ENCODE data around the gene GPHA2. TPM values are rescaled to one million over a fixed set of nuclear protein-coding genes. Genes with fewer than 3 reads are reported as not detected.

Gene GPHA2
- total RNA-seq, 4 donors from 2014 or later: not detected

- WGBS: 90% methylated on average over 8 of the region's 8 CpGs
- Histone ChIP-seq H3K9me3 (no peaks in the 10 kb centered on the region), H3K36me3 (no peaks in the 10 kb centered on the region), H3K4me1 (peaks cover 8 to 14% (median 13%) of the 10 kb centered on the region in 4 donors), H3K27me3 (peaks cover 0 to under 1% (median 0%) of the 10 kb centered on the region in 4 donors), H3K4me3 (no peak overlapping the region), H3K27ac (replicated peaks in 1 of 4) (no peak overlapping the region)
- intact Hi-C loops (cut with DNase I): no loop called here
- DNase-seq (ENCODE audit: extremely low spot score): no peak
- TF ChIP-seq POLR2A (IDR thresholded peaks at IDR 0.05; ENCODE audit: low read depth) (no peak), CTCF (IDR thresholded peaks at IDR 0.05) (no peak), POLR2AphosphoS5 (IDR thresholded peaks at IDR 0.05) (no peak), EP300 (IDR thresholded peaks at IDR 0.05) (no peak)
These were observed 35.0 kb upstream of the GPHA2 start for GRCh38 chr11:64970731-64971151.

DNA sequence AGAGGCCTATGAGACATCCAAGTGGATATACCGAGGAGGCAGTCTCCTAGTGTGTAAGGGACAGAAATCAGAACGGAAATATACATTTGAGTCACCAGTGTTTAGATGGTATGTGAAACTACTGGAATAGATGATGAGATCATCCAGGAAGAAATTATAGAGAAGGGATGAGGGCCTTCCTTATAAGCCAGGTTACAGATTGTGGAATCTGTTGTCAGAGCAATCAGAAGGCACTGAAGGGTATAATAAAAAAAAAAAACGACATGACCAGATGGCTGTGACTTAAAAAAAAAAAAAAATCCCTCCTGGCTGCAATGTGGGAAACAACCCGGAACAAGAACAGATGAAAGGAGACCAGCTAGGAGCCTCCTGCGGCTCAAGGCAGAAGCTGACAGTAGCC lies 33.5 kb upstream of the GPHA2 start:
- peaks cover 8 to 14% (median 13%) of the 10 kb centered on the region in 4 donors for H3K4me1 ChIP-seq

GRCh38 chr11:64967375-64967774 lies 31.7 kb upstream of the GPHA2 start:
- Histone ChIP-seq H3K27ac (replicated peaks in 1 of 4) (no peak overlapping the region), H3K27me3 (no peaks in the 10 kb centered on the region), H3K9me3 (no peaks in the 10 kb centered on the region), H3K4me3 (no peak overlapping the region), H3K4me1 (peaks cover 7 to 12% (median 11%) of the 10 kb centered on the region in 4 donors), H3K36me3 (no peaks in the 10 kb centered on the region)
- intact Hi-C loops (cut with DNase I): no loop called here
- TF ChIP-seq EP300 (IDR thresholded peaks at IDR 0.05): no peak
- WGBS: 81% methylated on average over 3 of the region's 3 CpGs
- no peak for DNase-seq (ENCODE audit: extremely low spot score)

More for the DNA sequence above, 33.5 kb upstream of the GPHA2 start:
- Histone ChIP-seq H3K4me3 (no peak overlapping the region), H3K27me3 (no peaks in the 10 kb centered on the region), H3K9me3 (no peaks in the 10 kb centered on the region), H3K36me3 (no peaks in the 10 kb centered on the region), H3K27ac (replicated peaks in 1 of 4) (no peak overlapping the region)
- intact Hi-C loops (cut with DNase I): no loop called here
- no peak for DNase-seq (ENCODE audit: extremely low spot score)
- TF ChIP-seq EP300 (IDR thresholded peaks at IDR 0.05) (no peak), POLR2A (IDR thresholded peaks at IDR 0.05; ENCODE audit: low read depth) (no peak), CTCF (IDR thresholded peaks at IDR 0.05) (no peak), POLR2AphosphoS5 (IDR thresholded peaks at IDR 0.05) (no peak)
- WGBS: 51% methylated on average over 5 of the region's 5 CpGs

DNA sequence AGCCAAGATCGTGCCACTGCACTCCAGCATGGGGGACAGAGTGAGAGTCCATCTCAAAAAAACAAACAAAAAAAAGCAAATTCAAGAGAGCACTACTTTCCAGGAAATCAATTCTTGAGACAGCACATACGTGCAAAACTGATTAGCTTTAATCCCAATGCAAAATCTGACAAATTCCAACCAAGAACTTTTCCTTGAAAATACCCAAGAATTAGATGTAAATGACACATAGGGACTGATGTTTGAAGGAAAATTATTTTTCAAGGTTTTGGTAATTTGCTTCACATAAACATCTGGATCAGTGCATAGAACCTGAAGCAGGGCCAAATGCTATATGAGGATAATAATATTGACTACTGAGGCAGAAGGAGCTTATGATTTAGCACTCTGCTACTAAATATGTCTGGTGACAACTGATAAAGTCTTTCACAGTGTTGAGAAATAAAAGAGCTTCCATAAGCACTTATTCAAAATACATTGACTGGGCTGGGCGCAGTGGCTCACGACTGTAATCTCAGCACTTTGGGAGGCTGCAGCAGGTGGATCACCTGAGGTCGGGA lies 27.5 kb upstream of the GPHA2 start:
- peaks cover 0 to under 1% (median 0%) of the 10 kb centered on the region in 4 donors for H3K27me3 ChIP-seq
- no peaks in the 10 kb centered on the region for H3K36me3 ChIP-seq
- no peaks in the 10 kb centered on the region for H3K4me1 ChIP-seq
- no peak for TF ChIP-seq EP300 (IDR thresholded peaks at IDR 0.05)
- TF ChIP-seq POLR2A (IDR thresholded peaks at IDR 0.05; ENCODE audit: low read depth): no peak
- TF ChIP-seq POLR2AphosphoS5 (IDR thresholded peaks at IDR 0.05): no peak
- no peak for TF ChIP-seq CTCF (IDR thresholded peaks at IDR 0.05)
- no peaks in the 10 kb centered on the region for H3K9me3 ChIP-seq
- no peak for DNase-seq (ENCODE audit: extremely low spot score)
- 80% methylated on average over 5 of the region's 5 CpGs for WGBS
- no peak overlapping the region for H3K4me3 ChIP-seq
- no peak overlapping the region for H3K27ac ChIP-seq (replicated peaks in 1 of 4)
- intact Hi-C loops (cut with DNase I): no loop called here

DNA sequence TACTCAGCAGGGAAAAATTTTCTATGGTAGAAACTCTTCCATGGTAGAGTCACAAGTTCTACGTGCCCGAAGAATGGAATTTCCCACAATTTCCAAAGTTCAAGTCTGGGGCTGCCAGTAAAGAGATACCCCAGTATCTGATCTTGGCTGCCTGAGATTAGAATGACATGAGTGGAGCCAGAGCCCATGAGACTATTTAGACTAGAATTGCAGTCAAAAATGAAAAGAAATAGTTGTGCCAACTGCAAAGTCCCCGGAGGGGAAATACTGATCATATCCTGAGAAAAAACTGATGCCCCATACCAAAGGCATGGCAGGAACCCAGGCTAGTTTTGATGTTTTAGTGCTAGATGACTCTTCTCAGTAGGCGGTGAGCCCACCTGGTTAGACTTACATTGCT lies 25.0 kb upstream of the GPHA2 start:
- Histone ChIP-seq H3K27ac (replicated peaks in 1 of 4) (no peak overlapping the region), H3K4me3 (no peak overlapping the region), H3K36me3 (no peaks in the 10 kb centered on the region), H3K9me3 (no peaks in the 10 kb centered on the region), H3K4me1 (no peaks in the 10 kb centered on the region), H3K27me3 (peaks cover 0 to 5% (median 0%) of the 10 kb centered on the region in 4 donors)
- 55% methylated on average over 4 of the region's 4 CpGs for WGBS
- intact Hi-C loops (cut with DNase I): no loop called here
- TF ChIP-seq POLR2AphosphoS5 (IDR thresholded peaks at IDR 0.05) (no peak), CTCF (IDR thresholded peaks at IDR 0.05) (no peak), EP300 (IDR thresholded peaks at IDR 0.05) (no peak), POLR2A (IDR thresholded peaks at IDR 0.05; ENCODE audit: low read depth) (no peak)
- no peak for DNase-seq (ENCODE audit: extremely low spot score)

Data from esophagus muscularis mucosa (tissue), 4 donors.